Peyer's patch (tissue), 4 donors: ENCODE results near the gene APOA4.
A peak's percentile ranks its signal among the peaks of the same experiment; 100 is the strongest.

Experiments used
- POLR2A ChIP-seq, 2 donors: fragments of 450-650 bp; IDR thresholded peaks; one replicate each; pipeline ENCODE4 v1.5.1; 2017; ENCODE audit warnings: antibody characterized with exemption in 2 of 2, mild to moderate bottlenecking in 2 of 2, moderate library complexity in 2 of 2
- TF ChIP-seq, protein P1 (sequence below), 6 experiments: fragments of 450-650 bp in 4 of 6; fragments of 200-600 bp in 2 of 6; sonication (generic) in 1 of 6; IDR thresholded peaks; one replicate each; pipeline ENCODE4 v1.5.1; 2017 to 2019; ENCODE audit warnings: antibody characterized with exemption in 6 of 6, mild to moderate bottlenecking in 3 of 6, moderate library complexity in 1 of 6

DNA sequence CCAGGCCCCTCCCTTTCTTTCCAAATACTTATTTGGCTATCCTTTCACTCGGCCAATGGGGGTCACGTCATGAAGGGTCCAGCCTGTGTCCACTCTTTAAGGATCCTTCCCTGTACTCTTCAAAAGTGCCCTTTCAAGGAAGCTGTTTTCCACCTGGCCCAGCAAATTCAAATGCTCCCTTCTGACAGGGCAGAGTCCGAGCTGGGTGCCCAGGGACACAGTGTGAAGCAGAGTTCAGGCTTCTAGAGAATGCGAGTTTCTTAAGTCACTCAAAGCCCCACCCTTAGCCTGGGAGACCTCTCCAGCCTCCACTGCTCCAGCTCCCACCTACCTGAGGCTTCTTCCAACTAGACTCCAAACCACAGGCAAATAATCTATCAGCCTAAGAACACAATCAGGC is 19.8 kb upstream of the APOA4 start:
- TF ChIP-seq, protein P1, sequence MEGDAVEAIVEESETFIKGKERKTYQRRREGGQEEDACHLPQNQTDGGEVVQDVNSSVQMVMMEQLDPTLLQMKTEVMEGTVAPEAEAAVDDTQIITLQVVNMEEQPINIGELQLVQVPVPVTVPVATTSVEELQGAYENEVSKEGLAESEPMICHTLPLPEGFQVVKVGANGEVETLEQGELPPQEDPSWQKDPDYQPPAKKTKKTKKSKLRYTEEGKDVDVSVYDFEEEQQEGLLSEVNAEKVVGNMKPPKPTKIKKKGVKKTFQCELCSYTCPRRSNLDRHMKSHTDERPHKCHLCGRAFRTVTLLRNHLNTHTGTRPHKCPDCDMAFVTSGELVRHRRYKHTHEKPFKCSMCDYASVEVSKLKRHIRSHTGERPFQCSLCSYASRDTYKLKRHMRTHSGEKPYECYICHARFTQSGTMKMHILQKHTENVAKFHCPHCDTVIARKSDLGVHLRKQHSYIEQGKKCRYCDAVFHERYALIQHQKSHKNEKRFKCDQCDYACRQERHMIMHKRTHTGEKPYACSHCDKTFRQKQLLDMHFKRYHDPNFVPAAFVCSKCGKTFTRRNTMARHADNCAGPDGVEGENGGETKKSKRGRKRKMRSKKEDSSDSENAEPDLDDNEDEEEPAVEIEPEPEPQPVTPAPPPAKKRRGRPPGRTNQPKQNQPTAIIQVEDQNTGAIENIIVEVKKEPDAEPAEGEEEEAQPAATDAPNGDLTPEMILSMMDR (IDR thresholded peaks at IDR 0.05) = no peak
- TF ChIP-seq POLR2A (IDR thresholded peaks at IDR 0.05) = peak in 1 of 2 donors; percentile 12
